ENCODE measurements around the gene MACROD2.

MACROD2 gene

GRCh38 chr20:14986656-14987055 lies 991.3 kb downstream of the MACROD2 start:
- CTCF ChIA-PET, result no interaction called here
- TF ChIP-seq, protein P1, sequence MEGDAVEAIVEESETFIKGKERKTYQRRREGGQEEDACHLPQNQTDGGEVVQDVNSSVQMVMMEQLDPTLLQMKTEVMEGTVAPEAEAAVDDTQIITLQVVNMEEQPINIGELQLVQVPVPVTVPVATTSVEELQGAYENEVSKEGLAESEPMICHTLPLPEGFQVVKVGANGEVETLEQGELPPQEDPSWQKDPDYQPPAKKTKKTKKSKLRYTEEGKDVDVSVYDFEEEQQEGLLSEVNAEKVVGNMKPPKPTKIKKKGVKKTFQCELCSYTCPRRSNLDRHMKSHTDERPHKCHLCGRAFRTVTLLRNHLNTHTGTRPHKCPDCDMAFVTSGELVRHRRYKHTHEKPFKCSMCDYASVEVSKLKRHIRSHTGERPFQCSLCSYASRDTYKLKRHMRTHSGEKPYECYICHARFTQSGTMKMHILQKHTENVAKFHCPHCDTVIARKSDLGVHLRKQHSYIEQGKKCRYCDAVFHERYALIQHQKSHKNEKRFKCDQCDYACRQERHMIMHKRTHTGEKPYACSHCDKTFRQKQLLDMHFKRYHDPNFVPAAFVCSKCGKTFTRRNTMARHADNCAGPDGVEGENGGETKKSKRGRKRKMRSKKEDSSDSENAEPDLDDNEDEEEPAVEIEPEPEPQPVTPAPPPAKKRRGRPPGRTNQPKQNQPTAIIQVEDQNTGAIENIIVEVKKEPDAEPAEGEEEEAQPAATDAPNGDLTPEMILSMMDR (IDR thresholded peaks at IDR 0.05; ENCODE audit: insufficient read depth, low read length, missing control alignments), result no peak
- DNase-seq (ENCODE audit: low read depth, low spot score), result no peak
- POLR2A ChIA-PET, result no interaction called here
- no peak overlapping the region for H3K4me3 ChIP-seq (ENCODE audit: low read depth, low read length)

DNA sequence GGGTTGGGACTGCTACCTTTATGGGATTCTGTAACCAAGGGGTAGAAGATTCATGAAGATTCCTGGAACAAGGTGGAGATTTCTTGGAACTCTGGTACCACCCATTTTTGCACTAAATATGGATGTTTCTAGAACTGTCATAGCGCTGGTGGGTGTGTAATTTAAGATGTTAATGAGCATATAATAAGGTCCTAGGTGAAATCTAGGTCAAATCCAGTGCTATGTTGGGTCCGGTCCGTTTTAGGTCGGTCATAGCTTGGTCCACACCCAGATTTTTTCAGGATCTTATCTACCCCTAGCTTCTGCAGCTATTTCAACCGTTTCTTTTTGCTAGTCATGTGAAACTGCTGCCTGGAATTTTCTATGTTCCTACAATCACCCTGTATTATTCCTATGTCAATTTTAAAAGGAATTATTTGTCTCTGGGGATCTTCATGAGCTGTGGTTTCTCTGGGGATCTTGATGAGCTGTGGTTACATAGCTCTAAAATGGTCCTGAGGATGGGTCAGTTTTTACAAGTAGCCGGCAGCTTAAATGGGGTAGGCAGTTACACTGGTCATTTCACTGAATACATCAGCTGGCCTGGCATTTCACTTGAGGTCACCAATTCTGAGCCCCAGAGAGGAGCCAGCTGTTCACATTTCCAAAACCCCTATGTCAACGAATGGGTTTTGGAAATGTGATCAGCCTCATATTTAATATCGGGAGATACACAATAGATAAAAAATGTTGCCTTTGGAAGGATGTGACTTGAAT lies 994.4 kb downstream of the MACROD2 start:
- DNase-seq (ENCODE audit: low read depth, low spot score), result no peak
- TF ChIP-seq, protein P1 (IDR thresholded peaks at IDR 0.05; ENCODE audit: insufficient read depth, low read length, missing control alignments), result no peak
- no peak overlapping the region for H3K4me3 ChIP-seq (ENCODE audit: low read depth, low read length)
- ChIA-PET CTCF (no interaction called here), POLR2A (no interaction called here)

DNA sequence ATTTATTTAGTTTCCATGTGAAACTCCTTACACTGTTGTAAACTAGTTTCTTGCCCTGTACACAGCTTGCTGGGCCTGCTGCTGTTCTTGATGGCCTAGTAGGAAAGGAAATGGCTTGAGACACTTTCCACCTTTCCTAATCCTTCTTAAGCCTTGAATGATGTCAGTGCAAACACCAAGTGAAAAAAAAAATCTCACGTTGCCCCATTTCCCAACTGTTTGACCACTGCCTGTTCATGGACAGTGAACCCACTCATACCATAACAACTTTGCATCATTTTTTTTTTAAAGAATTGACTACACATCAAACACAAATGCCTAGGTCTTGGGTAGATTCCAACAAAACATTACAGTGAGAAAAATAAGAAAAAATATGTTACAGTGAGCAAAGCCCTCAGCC lies 995.7 kb downstream of the MACROD2 start:
- ChIA-PET CTCF (no interaction called here), POLR2A (no interaction called here)
- DNase-seq (ENCODE audit: low read depth, low spot score), result no peak
- H3K4me3 ChIP-seq (ENCODE audit: low read depth, low read length), result no peak overlapping the region
- TF ChIP-seq, protein P1 (IDR thresholded peaks at IDR 0.05; ENCODE audit: insufficient read depth, low read length, missing control alignments), result no peak

- no peak for DNase-seq (ENCODE audit: low read depth, low spot score)
- ChIA-PET POLR2A (no interaction called here), CTCF (no interaction called here)
- no peak overlapping the region for H3K4me3 ChIP-seq (ENCODE audit: low read depth, low read length)
- TF ChIP-seq, protein P1 (IDR thresholded peaks at IDR 0.05; ENCODE audit: insufficient read depth, low read length, missing control alignments), result no peak
Measured at GRCh38 chr20:14992153-14992552, 996.8 kb downstream of the MACROD2 start.

GRCh38 chr20:14992961-14993360 lies 997.6 kb downstream of the MACROD2 start:
- CTCF ChIA-PET, result no interaction called here
- no peak overlapping the region for H3K4me3 ChIP-seq (ENCODE audit: low read depth, low read length)
- DNase-seq (ENCODE audit: low read depth, low spot score), result no peak
- TF ChIP-seq, protein P1 (IDR thresholded peaks at IDR 0.05; ENCODE audit: insufficient read depth, low read length, missing control alignments), result no peak
- POLR2A ChIA-PET, result no interaction called here

DNA sequence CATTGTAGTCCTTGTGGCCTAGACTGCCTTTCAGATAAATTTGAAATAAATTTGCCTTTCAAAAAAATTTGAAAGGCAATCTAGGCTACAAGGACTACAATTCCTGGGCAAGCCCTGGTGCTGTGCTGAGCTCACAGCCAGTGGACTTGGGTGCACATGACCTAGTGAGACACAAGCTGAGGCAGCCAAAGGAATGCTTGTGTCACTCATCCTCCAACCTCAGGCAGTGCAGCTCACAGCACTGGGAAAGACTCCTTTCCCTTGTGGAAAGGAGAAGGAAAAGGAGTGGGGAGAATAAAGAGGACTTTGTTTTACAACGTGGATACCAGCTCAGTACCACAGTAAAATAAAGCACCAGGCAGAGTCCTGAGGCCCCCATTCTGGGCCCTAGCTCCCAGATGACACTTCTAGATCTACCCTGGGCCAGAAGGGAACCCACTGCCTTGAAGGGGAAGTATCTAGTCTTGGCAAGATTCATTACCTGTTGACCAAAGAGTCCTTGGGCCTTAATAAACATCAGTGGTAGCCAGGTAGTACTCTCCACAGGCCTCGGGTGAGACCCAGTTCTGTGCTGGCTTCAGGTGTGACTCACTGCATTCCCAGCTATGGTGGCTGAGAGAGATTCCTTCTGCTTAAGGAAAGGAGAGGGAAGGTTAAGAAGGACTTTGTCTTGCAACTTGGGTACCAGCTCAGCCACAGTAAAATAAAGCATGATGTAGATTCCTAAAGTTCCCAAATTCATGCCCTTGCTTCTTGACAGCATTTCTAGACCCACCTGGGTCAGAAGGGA lies 1001.8 kb downstream of the MACROD2 start:
- POLR2A ChIA-PET, result no interaction called here
- no peak overlapping the region for H3K4me3 ChIP-seq (ENCODE audit: low read depth, low read length)
- TF ChIP-seq, protein P1 (IDR thresholded peaks at IDR 0.05; ENCODE audit: insufficient read depth, low read length, missing control alignments), result no peak
- CTCF ChIA-PET, result no interaction called here
- DNase-seq (ENCODE audit: low read depth, low spot score), result no peak
